Adrenal gland (tissue), 5 donors: ENCODE results near the gene CLIP2.

Experiments
- POLR2A ChIP-seq, 2 donors: fragments of 450-650 bp; IDR thresholded peaks; one replicate each; pipeline ENCODE4 v1.6.1; 2017; ENCODE audit warnings: antibody characterized with exemption in 2 of 2, mild to moderate bottlenecking in 2 of 2, moderate library complexity in 1 of 2
- TF ChIP-seq, protein P1 (sequence below), 6 experiments: fragments of 450-650 bp in 4 of 6; fragments of 200-600 bp in 2 of 6; sonication (generic) in 1 of 6; IDR thresholded peaks; 1 replicate in 5 of 6; 2 replicates in 1 of 6; pipeline versions ENCODE4 v1.5.1 to v1.8.0; 2016 to 2021; ENCODE audit warnings: antibody characterized with exemption in 6 of 6, mild to moderate bottlenecking in 2 of 6, moderate library complexity in 1 of 6
- donor health status: DM: no; HTN: no; CAD: no.

- TF ChIP-seq, protein P1, sequence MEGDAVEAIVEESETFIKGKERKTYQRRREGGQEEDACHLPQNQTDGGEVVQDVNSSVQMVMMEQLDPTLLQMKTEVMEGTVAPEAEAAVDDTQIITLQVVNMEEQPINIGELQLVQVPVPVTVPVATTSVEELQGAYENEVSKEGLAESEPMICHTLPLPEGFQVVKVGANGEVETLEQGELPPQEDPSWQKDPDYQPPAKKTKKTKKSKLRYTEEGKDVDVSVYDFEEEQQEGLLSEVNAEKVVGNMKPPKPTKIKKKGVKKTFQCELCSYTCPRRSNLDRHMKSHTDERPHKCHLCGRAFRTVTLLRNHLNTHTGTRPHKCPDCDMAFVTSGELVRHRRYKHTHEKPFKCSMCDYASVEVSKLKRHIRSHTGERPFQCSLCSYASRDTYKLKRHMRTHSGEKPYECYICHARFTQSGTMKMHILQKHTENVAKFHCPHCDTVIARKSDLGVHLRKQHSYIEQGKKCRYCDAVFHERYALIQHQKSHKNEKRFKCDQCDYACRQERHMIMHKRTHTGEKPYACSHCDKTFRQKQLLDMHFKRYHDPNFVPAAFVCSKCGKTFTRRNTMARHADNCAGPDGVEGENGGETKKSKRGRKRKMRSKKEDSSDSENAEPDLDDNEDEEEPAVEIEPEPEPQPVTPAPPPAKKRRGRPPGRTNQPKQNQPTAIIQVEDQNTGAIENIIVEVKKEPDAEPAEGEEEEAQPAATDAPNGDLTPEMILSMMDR (IDR thresholded peaks at IDR 0.05): no peak
- TF ChIP-seq POLR2A (IDR thresholded peaks at IDR 0.05): no peak
Measured at GRCh38 chr7:74272305-74273038, 16.7 kb upstream of the CLIP2 start.
